HepG2 (cell line): ENCODE data around the gene KLHDC4. TPM values are rescaled to one million over a fixed set of nuclear protein-coding genes. Genes with fewer than 3 reads are reported as not detected.

ENCODE experiments used
- EED ChIP-seq: sonication (generic); formaldehyde crosslinking; IDR thresholded peaks from 2 replicates; pipeline ENCODE4 v1.5.0; 2020; ENCODE audit warnings: mild to moderate bottlenecking, missing genetic modification reagents
- FOXA3 ChIP-seq: IDR thresholded peaks from 2 replicates; pipeline ENCODE4 v1.6.1; 2016; ENCODE audit warnings: missing genetic modification reagents, missing compliant biosample characterization
- HDAC2 ChIP-seq: sonication (generic); formaldehyde crosslinking; IDR thresholded peaks from 2 replicates; pipeline ENCODE4 v1.4.0; 2020; ENCODE audit warnings: missing genetic modification reagents
- NFATC3 ChIP-seq: sonication (generic); formaldehyde crosslinking; IDR thresholded peaks from 2 replicates; pipeline ENCODE4 v1.5.1; 2020; ENCODE audit warnings: mild to moderate bottlenecking, missing genetic modification reagents
- NFKBIZ ChIP-seq: IDR thresholded peaks from 2 replicates; pipeline ENCODE4 v1.6.1; 2018; ENCODE audit warnings: missing genetic modification reagents, missing compliant biosample characterization
- RAD21 ChIP-seq: fragments of 450-650 bp; formaldehyde crosslinking; IDR thresholded peaks from 2 replicates; pipeline ENCODE4 v1.5.0; 2020; ENCODE audit warnings: mild to moderate bottlenecking
- SIX4 ChIP-seq: sonication (generic); formaldehyde crosslinking; IDR thresholded peaks from 2 replicates; pipeline ENCODE4 v1.4.0; 2020; ENCODE audit warnings: missing genetic modification reagents
- TAF15 ChIP-seq: fragments of 200-400 bp; formaldehyde crosslinking; IDR thresholded peaks from one replicate; pipeline ENCODE4 v1.6.1; 2018; ENCODE audit warnings: mild to moderate bottlenecking, low read depth, low read length; ENCODE audit not compliant: poor library complexity, severe bottlenecking
- TBX2 ChIP-seq: sonication (generic); formaldehyde crosslinking; IDR thresholded peaks from 2 replicates; pipeline ENCODE4 v1.5.0; 2020; ENCODE audit warnings: missing genetic modification reagents, mild to moderate bottlenecking, borderline replicate concordance
- ZFP82 ChIP-seq: sonication (generic); formaldehyde crosslinking; IDR thresholded peaks from 2 replicates; pipeline ENCODE4 v1.5.1; 2020; ENCODE audit warnings: mild to moderate bottlenecking, missing genetic modification reagents, borderline replicate concordance
- ZNF430 ChIP-seq: sonication (generic); formaldehyde crosslinking; IDR thresholded peaks from 2 replicates; pipeline ENCODE4 v1.9.0; 2021; ENCODE audit warnings: mild to moderate bottlenecking, missing genetic modification reagents
- ZNF570 ChIP-seq: sonication (generic); formaldehyde crosslinking; IDR thresholded peaks from 2 replicates; pipeline ENCODE4 v1.4.0; 2020; ENCODE audit warnings: mild to moderate bottlenecking, missing genetic modification reagents, borderline replicate concordance
- ZNF670 ChIP-seq: sonication (generic); formaldehyde crosslinking; IDR thresholded peaks from 2 replicates; pipeline ENCODE4 v1.8.0; 2022; ENCODE audit warnings: mild to moderate bottlenecking, missing genetic modification reagents, borderline replicate concordance
- ZNF720 ChIP-seq: sonication (generic); formaldehyde crosslinking; IDR thresholded peaks from 2 replicates; pipeline ENCODE4 v1.4.0; 2020; ENCODE audit warnings: missing genetic modification reagents
- ZNF724P ChIP-seq: sonication (generic); formaldehyde crosslinking; IDR thresholded peaks from 2 replicates; pipeline ENCODE4 v1.8.0; 2022; ENCODE audit warnings: missing genetic modification reagents, borderline replicate concordance
- ZNF83 ChIP-seq: sonication (generic); formaldehyde crosslinking; IDR thresholded peaks from 2 replicates; pipeline ENCODE4 v1.4.0; 2020; ENCODE audit warnings: missing genetic modification reagents, mild to moderate bottlenecking, borderline replicate concordance
- polyA plus RNA-seq, 8 experiments: library from polyadenylated mRNA; depleted of rRNA in 3 of 8; stranded (reverse) in 7 of 8; unstranded in 1 of 8; fragments of >200 nt; fragmentation: Illumina TruSeq in 4 of 8; extraction: Trizol in 4 of 8; gene quantifications; 2 replicates each; pipeline versions ENCODE4 v1.2.1 to v1.2.3, GENCODE V29; 2011 to 2016; ENCODE audit warnings: low read depth in 4 of 8, missing spikeins in 1 of 8, mixed read lengths in 1 of 8; ENCODE audit not compliant: insufficient read depth in 1 of 8
- total RNA-seq, 5 experiments: library from RNA; depleted of rRNA; stranded (reverse); fragments of >200 nt; fragmentation: Illumina TruSeq; extraction: Trizol; gene quantifications; 2 replicates each; pipeline ENCODE4 v1.2.3, GENCODE V29; 2016; ENCODE audit warnings: low read depth in 1 of 5
- TF ChIP-seq, protein P1 (sequence below): sonication (generic); formaldehyde crosslinking; IDR thresholded peaks from 2 replicates; pipeline ENCODE4 v1.5.0; 2020; ENCODE audit warnings: mild to moderate bottlenecking, missing genetic modification reagents
- TF ChIP-seq, protein P2 (sequence below): sonication (generic); formaldehyde crosslinking; IDR thresholded peaks from 2 replicates; pipeline ENCODE4 v1.5.1; 2020; ENCODE audit warnings: mild to moderate bottlenecking, missing genetic modification reagents, borderline replicate concordance
- TF ChIP-seq, protein P3 (sequence below): fragments of 450-650 bp; IDR thresholded peaks from 2 replicates; pipeline ENCODE4 v1.6.1; 2017; ENCODE audit warnings: mild to moderate bottlenecking

KLHDC4 gene
- total and polyA plus RNA-seq, 2 of the 13 experiments (the other 11 are each of a cell fraction or from before 2014, with no cell fraction given) = 18.7 to 31.8 TPM

DNA sequence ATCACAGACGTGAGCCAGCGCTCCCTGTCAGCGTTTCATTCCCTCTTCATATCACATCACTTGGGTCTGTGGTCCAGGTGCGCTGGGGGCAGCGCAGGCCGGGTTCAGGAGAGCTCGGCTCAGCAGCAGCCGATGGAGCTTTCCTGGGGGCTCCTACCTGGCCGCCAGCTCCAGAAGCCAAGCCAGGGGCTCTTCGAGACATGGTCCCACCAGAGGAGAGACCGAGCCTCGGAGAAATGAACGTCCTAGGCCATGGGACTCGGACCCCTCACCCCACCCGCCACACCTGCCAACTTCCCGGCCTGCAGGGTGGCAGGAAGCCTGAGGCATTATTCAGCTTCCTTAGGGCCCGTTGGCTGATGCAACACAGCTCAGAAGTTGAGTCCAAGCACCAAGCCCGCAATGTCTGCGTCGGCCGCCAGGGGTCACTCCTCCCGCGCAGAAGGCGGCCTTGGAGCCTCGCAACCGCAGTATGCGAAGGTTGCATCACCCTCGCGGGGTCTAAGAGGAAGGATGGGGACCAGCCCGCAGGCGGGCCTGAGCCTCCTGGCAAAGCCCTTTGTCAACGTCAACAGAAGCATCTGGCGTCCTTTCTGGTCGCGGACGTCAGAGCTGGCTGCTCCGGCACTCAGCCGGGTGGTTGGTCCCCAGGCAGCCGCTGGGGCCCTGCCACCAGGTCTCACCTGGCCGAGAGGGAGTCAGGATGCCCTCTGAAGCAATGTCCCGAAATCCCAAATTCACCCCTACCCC is 13.2 kb upstream of the KLHDC4 start (continued):
- no peak for TF ChIP-seq ZFP82 (CRISPR knock-in tag)
- TF ChIP-seq TBX2 (CRISPR knock-in tag) = peak; percentile 80
- peak; percentile 90; the same call in 1 of the 2 replicates for TF ChIP-seq ZNF83 (CRISPR knock-in tag)
- peak; percentile 100 for TF ChIP-seq RAD21 (CRISPR knock-in tag)
- peak; percentile 72; the same call in 1 of the 2 replicates for TF ChIP-seq SIX4 (CRISPR knock-in tag)
- TF ChIP-seq HDAC2 (CRISPR knock-in tag) = peak; percentile 97
- TF ChIP-seq NFATC3 = peak; percentile 92
- TF ChIP-seq TAF15 = peak; percentile 98
- peak; percentile 73; the same call in 1 of the 2 replicates for TF ChIP-seq ZNF430 (CRISPR knock-in tag)
- TF ChIP-seq, protein P1, sequence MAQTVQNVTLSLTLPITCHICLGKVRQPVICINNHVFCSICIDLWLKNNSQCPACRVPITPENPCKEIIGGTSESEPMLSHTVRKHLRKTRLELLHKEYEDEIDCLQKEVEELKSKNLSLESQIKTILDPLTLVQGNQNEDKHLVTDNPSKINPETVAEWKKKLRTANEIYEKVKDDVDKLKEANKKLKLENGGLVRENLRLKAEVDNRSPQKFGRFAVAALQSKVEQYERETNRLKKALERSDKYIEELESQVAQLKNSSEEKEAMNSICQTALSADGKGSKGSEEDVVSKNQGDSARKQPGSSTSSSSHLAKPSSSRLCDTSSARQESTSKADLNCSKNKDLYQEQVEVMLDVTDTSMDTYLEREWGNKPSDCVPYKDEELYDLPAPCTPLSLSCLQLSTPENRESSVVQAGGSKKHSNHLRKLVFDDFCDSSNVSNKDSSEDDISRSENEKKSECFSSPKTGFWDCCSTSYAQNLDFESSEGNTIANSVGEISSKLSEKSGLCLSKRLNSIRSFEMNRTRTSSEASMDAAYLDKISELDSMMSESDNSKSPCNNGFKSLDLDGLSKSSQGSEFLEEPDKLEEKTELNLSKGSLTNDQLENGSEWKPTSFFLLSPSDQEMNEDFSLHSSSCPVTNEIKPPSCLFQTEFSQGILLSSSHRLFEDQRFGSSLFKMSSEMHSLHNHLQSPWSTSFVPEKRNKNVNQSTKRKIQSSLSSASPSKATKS = 0 out of 2 replicates have a peak, but pooled peaks have one; percentile 89
- TF ChIP-seq, protein P2, sequence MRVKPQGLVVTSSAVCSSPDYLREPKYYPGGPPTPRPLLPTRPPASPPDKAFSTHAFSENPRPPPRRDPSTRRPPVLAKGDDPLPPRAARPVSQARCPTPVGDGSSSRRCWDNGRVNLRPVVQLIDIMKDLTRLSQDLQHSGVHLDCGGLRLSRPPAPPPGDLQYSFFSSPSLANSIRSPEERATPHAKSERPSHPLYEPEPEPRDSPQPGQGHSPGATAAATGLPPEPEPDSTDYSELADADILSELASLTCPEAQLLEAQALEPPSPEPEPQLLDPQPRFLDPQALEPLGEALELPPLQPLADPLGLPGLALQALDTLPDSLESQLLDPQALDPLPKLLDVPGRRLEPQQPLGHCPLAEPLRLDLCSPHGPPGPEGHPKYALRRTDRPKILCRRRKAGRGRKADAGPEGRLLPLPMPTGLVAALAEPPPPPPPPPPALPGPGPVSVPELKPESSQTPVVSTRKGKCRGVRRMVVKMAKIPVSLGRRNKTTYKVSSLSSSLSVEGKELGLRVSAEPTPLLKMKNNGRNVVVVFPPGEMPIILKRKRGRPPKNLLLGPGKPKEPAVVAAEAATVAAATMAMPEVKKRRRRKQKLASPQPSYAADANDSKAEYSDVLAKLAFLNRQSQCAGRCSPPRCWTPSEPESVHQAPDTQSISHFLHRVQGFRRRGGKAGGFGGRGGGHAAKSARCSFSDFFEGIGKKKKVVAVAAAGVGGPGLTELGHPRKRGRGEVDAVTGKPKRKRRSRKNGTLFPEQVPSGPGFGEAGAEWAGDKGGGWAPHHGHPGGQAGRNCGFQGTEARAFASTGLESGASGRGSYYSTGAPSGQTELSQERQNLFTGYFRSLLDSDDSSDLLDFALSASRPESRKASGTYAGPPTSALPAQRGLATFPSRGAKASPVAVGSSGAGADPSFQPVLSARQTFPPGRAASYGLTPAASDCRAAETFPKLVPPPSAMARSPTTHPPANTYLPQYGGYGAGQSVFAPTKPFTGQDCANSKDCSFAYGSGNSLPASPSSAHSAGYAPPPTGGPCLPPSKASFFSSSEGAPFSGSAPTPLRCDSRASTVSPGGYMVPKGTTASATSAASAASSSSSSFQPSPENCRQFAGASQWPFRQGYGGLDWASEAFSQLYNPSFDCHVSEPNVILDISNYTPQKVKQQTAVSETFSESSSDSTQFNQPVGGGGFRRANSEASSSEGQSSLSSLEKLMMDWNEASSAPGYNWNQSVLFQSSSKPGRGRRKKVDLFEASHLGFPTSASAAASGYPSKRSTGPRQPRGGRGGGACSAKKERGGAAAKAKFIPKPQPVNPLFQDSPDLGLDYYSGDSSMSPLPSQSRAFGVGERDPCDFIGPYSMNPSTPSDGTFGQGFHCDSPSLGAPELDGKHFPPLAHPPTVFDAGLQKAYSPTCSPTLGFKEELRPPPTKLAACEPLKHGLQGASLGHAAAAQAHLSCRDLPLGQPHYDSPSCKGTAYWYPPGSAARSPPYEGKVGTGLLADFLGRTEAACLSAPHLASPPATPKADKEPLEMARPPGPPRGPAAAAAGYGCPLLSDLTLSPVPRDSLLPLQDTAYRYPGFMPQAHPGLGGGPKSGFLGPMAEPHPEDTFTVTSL (CRISPR knock-in tag) = no peak
- TF ChIP-seq ZNF724P (CRISPR knock-in tag) = peak; percentile 38; the same call in 1 of the 2 replicates
- no peak for TF ChIP-seq ZNF670 (CRISPR knock-in tag)
- TF ChIP-seq, protein P3, sequence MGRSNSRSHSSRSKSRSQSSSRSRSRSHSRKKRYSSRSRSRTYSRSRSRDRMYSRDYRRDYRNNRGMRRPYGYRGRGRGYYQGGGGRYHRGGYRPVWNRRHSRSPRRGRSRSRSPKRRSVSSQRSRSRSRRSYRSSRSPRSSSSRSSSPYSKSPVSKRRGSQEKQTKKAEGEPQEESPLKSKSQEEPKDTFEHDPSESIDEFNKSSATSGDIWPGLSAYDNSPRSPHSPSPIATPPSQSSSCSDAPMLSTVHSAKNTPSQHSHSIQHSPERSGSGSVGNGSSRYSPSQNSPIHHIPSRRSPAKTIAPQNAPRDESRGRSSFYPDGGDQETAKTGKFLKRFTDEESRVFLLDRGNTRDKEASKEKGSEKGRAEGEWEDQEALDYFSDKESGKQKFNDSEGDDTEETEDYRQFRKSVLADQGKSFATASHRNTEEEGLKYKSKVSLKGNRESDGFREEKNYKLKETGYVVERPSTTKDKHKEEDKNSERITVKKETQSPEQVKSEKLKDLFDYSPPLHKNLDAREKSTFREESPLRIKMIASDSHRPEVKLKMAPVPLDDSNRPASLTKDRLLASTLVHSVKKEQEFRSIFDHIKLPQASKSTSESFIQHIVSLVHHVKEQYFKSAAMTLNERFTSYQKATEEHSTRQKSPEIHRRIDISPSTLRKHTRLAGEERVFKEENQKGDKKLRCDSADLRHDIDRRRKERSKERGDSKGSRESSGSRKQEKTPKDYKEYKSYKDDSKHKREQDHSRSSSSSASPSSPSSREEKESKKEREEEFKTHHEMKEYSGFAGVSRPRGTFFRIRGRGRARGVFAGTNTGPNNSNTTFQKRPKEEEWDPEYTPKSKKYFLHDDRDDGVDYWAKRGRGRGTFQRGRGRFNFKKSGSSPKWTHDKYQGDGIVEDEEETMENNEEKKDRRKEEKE = no peak
- TF ChIP-seq ZNF570 (CRISPR knock-in tag) = no peak
- TF ChIP-seq NFKBIZ (CRISPR knock-in tag) = peak; percentile 96
- peak; percentile 92 for TF ChIP-seq FOXA3 (CRISPR knock-in tag)
- no peak; the same call in 1 of the 2 replicates for TF ChIP-seq EED (CRISPR knock-in tag)
- 0 out of 2 replicates have a peak, but pooled peaks have one; percentile 10 for TF ChIP-seq ZNF720
